ENCODE measurements around the gene PLEKHA1. TPM values are rescaled to one million over a fixed set of nuclear protein-coding genes. Genes with fewer than 3 reads are reported as not detected.

The PLEKHA1 gene
- total and polyA plus RNA-seq, 9 donors = 16.7 to 31.1 (median 27.1) TPM

DNA sequence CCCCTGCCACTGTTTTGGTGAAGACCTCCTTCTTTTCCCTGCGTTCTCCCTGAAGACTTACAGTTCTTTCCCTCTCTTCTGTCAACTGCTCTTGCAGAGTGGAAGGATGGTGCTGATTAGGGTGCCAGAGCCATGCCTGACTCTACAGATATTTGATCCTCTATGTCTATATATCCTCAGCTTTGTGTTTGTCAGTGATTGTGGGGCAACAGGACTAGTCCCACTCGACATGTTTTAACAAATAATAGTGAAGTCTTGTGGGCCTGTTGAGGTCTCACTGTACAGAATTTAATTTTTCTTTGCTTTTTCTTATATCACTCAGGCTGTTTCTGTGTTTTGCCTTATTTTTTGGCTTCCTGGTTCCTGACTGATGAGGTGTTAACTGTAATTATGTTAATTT lies 5.0 kb downstream of the PLEKHA1 start:
- no peaks in the 10 kb centered on the region for H3K27me3 ChIP-seq
- DNase-seq = no peak
- H3K27ac ChIP-seq = no peak overlapping the region
- TF ChIP-seq POLR2A (IDR thresholded peaks at IDR 0.05) (no peak), EP300 (IDR thresholded peaks at IDR 0.05) (no peak)
- TF ChIP-seq, protein P1, sequence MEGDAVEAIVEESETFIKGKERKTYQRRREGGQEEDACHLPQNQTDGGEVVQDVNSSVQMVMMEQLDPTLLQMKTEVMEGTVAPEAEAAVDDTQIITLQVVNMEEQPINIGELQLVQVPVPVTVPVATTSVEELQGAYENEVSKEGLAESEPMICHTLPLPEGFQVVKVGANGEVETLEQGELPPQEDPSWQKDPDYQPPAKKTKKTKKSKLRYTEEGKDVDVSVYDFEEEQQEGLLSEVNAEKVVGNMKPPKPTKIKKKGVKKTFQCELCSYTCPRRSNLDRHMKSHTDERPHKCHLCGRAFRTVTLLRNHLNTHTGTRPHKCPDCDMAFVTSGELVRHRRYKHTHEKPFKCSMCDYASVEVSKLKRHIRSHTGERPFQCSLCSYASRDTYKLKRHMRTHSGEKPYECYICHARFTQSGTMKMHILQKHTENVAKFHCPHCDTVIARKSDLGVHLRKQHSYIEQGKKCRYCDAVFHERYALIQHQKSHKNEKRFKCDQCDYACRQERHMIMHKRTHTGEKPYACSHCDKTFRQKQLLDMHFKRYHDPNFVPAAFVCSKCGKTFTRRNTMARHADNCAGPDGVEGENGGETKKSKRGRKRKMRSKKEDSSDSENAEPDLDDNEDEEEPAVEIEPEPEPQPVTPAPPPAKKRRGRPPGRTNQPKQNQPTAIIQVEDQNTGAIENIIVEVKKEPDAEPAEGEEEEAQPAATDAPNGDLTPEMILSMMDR (IDR thresholded peaks at IDR 0.05) = no peak
- H3K4me1 ChIP-seq (ENCODE audit: insufficient read depth) = peaks cover 1% of the 10 kb centered on the region
- H3K9me3 ChIP-seq = no peaks in the 10 kb centered on the region
- no peaks in the 10 kb centered on the region for H3K36me3 ChIP-seq
- 92 to 97% (median 95%) methylated on average over 2 of the region's 2 CpGs for WGBS, 3 donors
- H3K4me3 ChIP-seq = no peak overlapping the region
- intact Hi-C loops (cut with DNase I) = loop anchor here in 1 of 4 donors (10.0 kb wide), 1 partner anchor 75 kb away; no protein-coding TSS in a partner anchor

DNA sequence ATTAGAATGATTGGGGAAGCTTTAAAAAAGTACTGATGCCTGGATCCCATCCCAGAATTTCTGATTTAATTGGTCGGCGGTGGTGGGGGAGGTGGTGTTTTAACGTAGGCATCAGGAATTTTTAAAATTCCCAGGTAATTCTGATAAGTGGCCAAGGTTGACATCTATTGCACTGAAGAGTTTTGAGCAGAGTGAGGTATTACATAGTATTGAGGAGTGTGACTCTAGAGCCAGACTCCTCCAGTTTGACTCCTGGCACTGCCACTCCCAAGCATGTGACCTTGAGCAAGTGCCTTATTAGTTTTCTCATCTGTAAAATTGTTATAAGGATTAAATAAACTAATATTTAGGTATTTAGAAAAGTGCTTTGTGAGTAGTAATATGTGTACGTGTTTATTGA lies 6.2 kb downstream of the PLEKHA1 start:
- 75 to 88% (median 81%) methylated on average over 4 of the region's 4 CpGs for WGBS, 3 donors

DNA sequence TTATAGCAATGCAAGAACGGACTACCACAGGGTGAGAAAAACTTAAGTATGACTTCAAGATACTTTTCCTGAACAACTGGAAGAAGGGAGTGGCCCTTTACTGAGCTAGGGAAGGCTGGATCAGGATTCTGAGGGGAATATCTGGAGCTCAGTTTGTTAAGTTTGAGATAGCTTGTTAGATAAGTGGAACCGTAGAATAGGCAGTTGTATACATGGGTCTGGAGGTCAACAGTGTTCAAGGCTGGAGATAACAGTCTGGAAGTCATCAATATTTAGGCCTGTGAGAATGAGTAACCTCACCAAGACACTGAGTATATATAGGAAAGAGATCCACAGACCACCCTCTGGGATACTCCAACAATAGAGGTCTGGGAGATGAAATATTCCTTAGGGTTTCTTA lies 7.2 kb downstream of the PLEKHA1 start:
- Histone ChIP-seq H3K4me3 (no peak overlapping the region), H3K36me3 (no peaks in the 10 kb centered on the region), H3K27me3 (no peaks in the 10 kb centered on the region), H3K4me1 (ENCODE audit: insufficient read depth) (peaks cover 1% of the 10 kb centered on the region), H3K27ac (no peak overlapping the region), H3K9me3 (no peaks in the 10 kb centered on the region)
- intact Hi-C loops (cut with DNase I) = no loop called here
- no peak for TF ChIP-seq POLR2A (IDR thresholded peaks at IDR 0.05)
- no peak for TF ChIP-seq EP300 (IDR thresholded peaks at IDR 0.05)
- TF ChIP-seq, protein P1 (IDR thresholded peaks at IDR 0.05) = no peak
- WGBS, 3 donors = 84 to 91% (median 90%) methylated on average over 2 of the region's 2 CpGs
- DNase-seq = no peak

More for the DNA sequence above, 6.2 kb downstream of the PLEKHA1 start:
- Histone ChIP-seq H3K36me3 (no peaks in the 10 kb centered on the region), H3K4me3 (no peak overlapping the region), H3K4me1 (ENCODE audit: insufficient read depth) (peaks cover 1% of the 10 kb centered on the region), H3K27ac (no peak overlapping the region), H3K27me3 (no peaks in the 10 kb centered on the region), H3K9me3 (no peaks in the 10 kb centered on the region)
- intact Hi-C loops (cut with DNase I) = no loop called here
- TF ChIP-seq, protein P1 (IDR thresholded peaks at IDR 0.05) = no peak
- TF ChIP-seq EP300 (IDR thresholded peaks at IDR 0.05) (no peak), POLR2A (IDR thresholded peaks at IDR 0.05) (no peak)
- no peak for DNase-seq

DNA sequence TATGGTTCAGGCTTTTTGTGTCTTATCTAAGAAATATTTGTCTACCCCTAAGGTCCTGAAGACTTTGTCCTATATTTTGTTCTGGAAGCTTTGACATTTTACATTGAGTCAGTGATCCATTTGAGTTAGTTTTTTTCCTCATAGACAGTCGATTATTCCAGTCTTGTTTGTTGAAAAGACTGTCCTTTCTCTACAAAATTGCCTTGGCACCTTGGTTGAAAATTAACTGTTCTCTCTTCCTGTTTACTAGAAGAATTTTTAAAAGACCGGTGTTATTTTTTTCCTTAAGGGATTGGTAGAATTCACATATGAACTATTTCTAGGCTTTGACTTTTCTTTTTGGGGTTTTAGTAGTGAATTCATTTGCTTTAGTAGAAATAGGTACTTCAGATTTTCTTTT lies 12.0 kb downstream of the PLEKHA1 start:
- Histone ChIP-seq H3K27ac (no peak overlapping the region), H3K27me3 (no peaks in the 10 kb centered on the region), H3K4me3 (no peak overlapping the region), H3K4me1 (ENCODE audit: insufficient read depth) (peaks cover 2% of the 10 kb centered on the region), H3K36me3 (no peaks in the 10 kb centered on the region), H3K9me3 (no peaks in the 10 kb centered on the region)
- 62 to 90% (median 86%) methylated on average over 2 of the region's 2 CpGs for WGBS, 3 donors
- DNase-seq = no peak
- TF ChIP-seq, protein P1 (IDR thresholded peaks at IDR 0.05) = no peak
- TF ChIP-seq EP300 (IDR thresholded peaks at IDR 0.05) = no peak
- no peak for TF ChIP-seq POLR2A (IDR thresholded peaks at IDR 0.05)
- intact Hi-C loops (cut with DNase I) = no loop called here
